Natural killer cell treated with Interleukin-12 subunit alpha and Interleukin-12 subunit beta and Interleukin-15 and Interleukin-18, amount 100 ng/mL, for 72 hours (primary cell): ENCODE results near the gene AK4. TPM values are rescaled to one million over a fixed set of nuclear protein-coding genes. Genes with fewer than 3 reads are reported as not detected.

Experiments
- ATAC-seq, 2 donors: fragments of 150-1000 bp; cut with Tn5 transposase in 1 of 2; sonication (Bioruptor Pico), chemical (Tn5 transposase) in 1 of 2; 2 replicates each; pipeline ENCODE4 v1.10.0; 2021
- DNase-seq: peaks from one replicate; pipeline ENCODE4 v3.0.0; 2022; ENCODE audit warnings: low spot score
- H3K27ac Mint-ChIP-seq, 2 donors: 1 replicate in 1 of 2; 2 replicates in 1 of 2; pipeline ENCODE4 v1.8.0; 2022; ENCODE audit warnings: mixed read lengths in 2 of 2, mild to moderate bottlenecking in 1 of 2, moderate library complexity in 1 of 2
- H3K27me3 Mint-ChIP-seq, 2 donors: 1 replicate in 1 of 2; 2 replicates in 1 of 2; pipeline ENCODE4 v1.8.0; 2022; ENCODE audit warnings: mixed read lengths in 2 of 2
- H3K36me3 Mint-ChIP-seq: one replicate; pipeline ENCODE4 v1.8.0; 2022; ENCODE audit warnings: mixed read lengths
- H3K4me1 Mint-ChIP-seq, 2 donors: 1 replicate in 1 of 2; 2 replicates in 1 of 2; pipeline ENCODE4 v1.8.0; 2022; ENCODE audit warnings: low read depth in 2 of 2, mixed read lengths in 2 of 2, mild to moderate bottlenecking in 1 of 2
- H3K4me3 Mint-ChIP-seq: one replicate; pipeline ENCODE4 v1.8.0; 2022; ENCODE audit warnings: mixed read lengths
- H3K9me3 Mint-ChIP-seq: 2 replicates; pipeline ENCODE4 v1.8.0; 2022; ENCODE audit warnings: mixed read lengths
- total RNA-seq, 2 donors: library from RNA; stranded (reverse); gene quantifications; one replicate each; pipeline ENCODE4 v1.2.3, GENCODE V29; 2022

The AK4 gene
- total RNA-seq, 2 donors from 2014 or later = 24.4 to 87.9 TPM

- Mint-ChIP-seq H3K27me3 (peaks cover 28 to 37% of the 10 kb centered on the region in 2 donors), H3K36me3 (no peaks in the 10 kb centered on the region), H3K27ac (no peak overlapping the region), H3K4me1 (peaks cover 4 to 7% of the 10 kb centered on the region in 2 donors), H3K9me3 (no peaks in the 10 kb centered on the region), H3K4me3 (no peak overlapping the region)
- ATAC-seq = no peak
- no peak for DNase-seq
Measured at GRCh38 chr1:65263286-65263685, 115.3 kb downstream of the AK4 start.

DNA sequence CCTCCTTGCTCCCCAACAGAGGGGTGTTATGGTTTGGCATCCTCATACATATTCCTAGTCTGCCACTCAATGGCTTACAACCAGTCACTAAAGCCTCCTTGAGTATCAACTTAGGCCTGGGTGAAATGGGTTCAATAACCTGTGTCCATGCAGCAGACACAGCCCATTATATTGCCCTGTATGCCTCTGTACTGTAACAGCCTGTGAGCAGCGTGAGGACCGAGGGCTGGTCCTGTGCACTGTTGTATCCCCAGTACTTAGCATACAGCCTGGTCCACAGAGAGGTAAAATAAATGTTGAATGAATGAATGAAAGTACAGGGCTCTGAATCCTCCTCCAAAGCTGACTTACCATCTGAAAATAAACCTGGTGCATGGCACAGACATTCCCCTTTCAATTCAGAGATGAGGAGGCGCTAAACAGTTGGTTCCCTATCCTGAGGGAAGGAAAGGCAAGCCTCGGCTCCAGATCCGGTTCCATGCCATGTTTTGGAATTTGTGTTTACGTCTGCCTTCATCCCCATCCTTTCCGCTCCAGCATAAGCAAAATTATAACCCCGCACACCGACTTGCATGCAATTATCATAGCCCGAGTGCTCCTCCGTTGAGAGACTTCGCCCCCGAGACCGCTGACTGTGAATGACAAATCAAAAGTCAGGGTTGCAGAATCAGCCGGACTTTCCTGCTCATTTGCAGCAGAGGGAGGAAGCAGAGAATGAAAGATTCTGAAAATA lies 116.4 kb downstream of the AK4 start:
- DNase-seq = no peak
- no peak for ATAC-seq
- Mint-ChIP-seq H3K9me3 (no peaks in the 10 kb centered on the region), H3K27ac (no peak overlapping the region), H3K4me1 (peaks cover 4 to 7% of the 10 kb centered on the region in 2 donors), H3K36me3 (no peaks in the 10 kb centered on the region), H3K27me3 (peaks cover 32 to 37% of the 10 kb centered on the region in 2 donors), H3K4me3 (no peak overlapping the region)

- Mint-ChIP-seq H3K36me3 (no peaks in the 10 kb centered on the region), H3K4me1 (peaks cover 2 to 4% of the 10 kb centered on the region in 2 donors), H3K4me3 (no peak overlapping the region), H3K27ac (no peak overlapping the region), H3K27me3 (peaks cover 38 to 41% of the 10 kb centered on the region in 2 donors), H3K9me3 (no peaks in the 10 kb centered on the region)
- no peak for DNase-seq
- ATAC-seq = no peak
Measured at GRCh38 chr1:65265296-65265650, 117.3 kb downstream of the AK4 start.

DNA sequence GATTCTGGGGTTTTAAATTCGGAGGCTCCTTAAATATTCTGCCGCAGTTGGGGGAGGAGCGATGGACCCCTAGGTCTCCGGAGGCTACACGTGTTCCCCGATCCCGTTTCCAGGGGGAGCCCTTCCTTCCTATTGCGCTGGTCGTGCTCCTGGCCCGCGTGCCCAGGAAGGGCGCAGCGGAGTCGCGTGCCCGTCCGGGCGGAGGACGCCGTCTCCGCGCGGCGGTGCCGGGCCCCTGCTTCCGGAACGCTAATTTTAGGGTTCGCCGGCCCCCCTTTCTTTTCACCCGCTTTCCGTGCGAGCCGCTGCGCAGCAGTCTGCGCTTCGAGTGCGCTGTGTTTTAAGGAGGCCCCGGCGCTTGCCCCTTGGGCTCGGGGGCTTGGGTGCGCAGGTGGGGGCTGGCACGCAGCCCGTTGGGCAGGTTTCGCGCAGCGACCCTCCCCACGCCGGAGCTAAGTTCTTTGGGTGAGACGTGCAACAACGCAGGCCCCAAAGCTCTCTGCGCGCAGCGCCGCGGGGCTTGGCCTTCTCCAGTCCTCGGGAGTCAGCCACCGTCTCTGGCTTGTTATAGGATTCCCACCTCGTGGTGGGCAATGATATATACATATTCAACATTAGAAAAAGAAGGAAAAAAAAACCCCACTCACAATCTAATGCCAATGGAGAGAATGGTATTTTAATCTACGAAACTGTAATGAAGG lies 117.8 kb downstream of the AK4 start:
- Mint-ChIP-seq H3K4me1 (peaks cover 0 to 4% of the 10 kb centered on the region in 2 donors), H3K36me3 (no peaks in the 10 kb centered on the region), H3K9me3 (no peaks in the 10 kb centered on the region), H3K27ac (no peak overlapping the region), H3K4me3 (no peak overlapping the region), H3K27me3 (peaks cover 38 to 40% of the 10 kb centered on the region in 2 donors)
- DNase-seq (no peak), ATAC-seq (peak in 1 of 2 donors; percentile 53)

DNA sequence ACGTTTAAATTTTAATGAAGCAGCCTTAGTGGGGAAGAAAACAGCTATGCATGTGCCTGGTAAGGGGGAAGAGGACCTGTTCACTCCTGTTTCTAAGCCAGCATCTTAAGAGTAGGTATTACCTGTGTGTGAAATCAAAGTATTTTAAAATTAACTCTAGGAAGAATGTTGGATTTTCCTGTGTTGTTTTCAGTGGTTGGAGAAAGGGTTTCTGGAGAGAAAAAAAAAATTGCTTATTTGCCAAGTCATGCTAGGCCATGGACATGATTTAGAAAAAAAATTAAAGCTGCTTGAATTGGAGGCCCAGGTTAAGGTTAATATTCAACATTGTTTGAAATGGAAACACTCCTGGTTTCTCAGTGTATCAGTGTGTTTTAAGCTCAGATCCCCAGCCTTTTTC lies 118.5 kb downstream of the AK4 start:
- H3K27me3 Mint-ChIP-seq = peaks cover 37 to 38% of the 10 kb centered on the region in 2 donors

DNA sequence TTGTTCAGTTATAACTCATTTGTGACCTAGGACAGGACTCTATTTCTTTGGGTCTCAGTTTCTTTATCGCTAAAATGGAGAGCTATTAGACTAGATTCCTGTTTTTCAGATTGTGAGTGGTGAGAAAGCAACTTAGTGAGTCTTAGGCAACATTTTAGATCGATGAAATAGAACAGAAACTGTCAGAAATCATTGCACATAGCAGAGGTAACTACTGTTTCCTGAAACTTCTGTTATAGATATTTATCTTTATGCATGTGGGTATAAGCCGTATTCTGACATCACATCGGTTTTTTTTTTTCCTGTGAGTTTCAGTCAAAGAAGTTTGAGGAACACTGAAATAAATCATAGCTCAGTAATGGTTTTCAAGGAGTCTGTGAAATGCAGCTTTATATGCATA lies 119.3 kb downstream of the AK4 start:
- no peaks in the 10 kb centered on the region for H3K9me3 Mint-ChIP-seq
- no peak overlapping the region for H3K27ac Mint-ChIP-seq
- no peak for ATAC-seq

More for the DNA sequence above, 118.5 kb downstream of the AK4 start:
- no peak for ATAC-seq
- Mint-ChIP-seq H3K4me3 (no peak overlapping the region), H3K27ac (no peak overlapping the region), H3K36me3 (no peaks in the 10 kb centered on the region), H3K4me1 (peaks cover 0 to 4% of the 10 kb centered on the region in 2 donors), H3K9me3 (no peaks in the 10 kb centered on the region)
- no peak for DNase-seq

GRCh38 chr1:65267683-65268082 lies 119.7 kb downstream of the AK4 start:
- ATAC-seq (no peak), DNase-seq (no peak)
- H3K27ac Mint-ChIP-seq = no peak overlapping the region
- H3K4me1 Mint-ChIP-seq = peaks cover 0 to 4% of the 10 kb centered on the region in 2 donors
- H3K4me3 Mint-ChIP-seq = no peak overlapping the region
- no peaks in the 10 kb centered on the region for H3K36me3 Mint-ChIP-seq
- no peaks in the 10 kb centered on the region for H3K9me3 Mint-ChIP-seq
- H3K27me3 Mint-ChIP-seq = peaks cover 35 to 38% of the 10 kb centered on the region in 2 donors

More for the DNA sequence above, 119.3 kb downstream of the AK4 start:
- H3K27me3 Mint-ChIP-seq = peaks cover 37 to 38% of the 10 kb centered on the region in 2 donors
- no peak overlapping the region for H3K4me3 Mint-ChIP-seq
- no peaks in the 10 kb centered on the region for H3K36me3 Mint-ChIP-seq
- DNase-seq = no peak
- peaks cover 0 to 4% of the 10 kb centered on the region in 2 donors for H3K4me1 Mint-ChIP-seq

DNA sequence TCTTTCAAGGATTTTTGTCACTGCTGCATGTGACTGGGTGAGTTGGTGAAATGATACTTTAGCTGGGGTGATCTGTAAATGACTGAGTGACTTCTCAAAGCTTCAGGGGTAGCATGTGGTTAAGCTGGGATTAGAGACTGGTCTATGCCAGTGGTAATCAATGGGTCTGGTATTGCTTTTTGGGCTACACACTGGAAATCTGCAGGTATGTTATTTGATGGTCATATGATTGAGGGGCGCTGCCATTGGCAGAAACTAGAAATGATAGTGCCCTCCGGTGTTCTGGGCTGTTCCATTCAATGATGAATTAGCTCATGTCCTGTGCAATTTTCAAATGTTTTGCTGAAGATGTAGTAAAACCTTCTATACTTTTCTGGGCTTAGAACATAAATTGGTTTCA lies 121.6 kb downstream of the AK4 start:
- H3K27ac Mint-ChIP-seq = no peak overlapping the region
- ATAC-seq (no peak), DNase-seq (no peak)
- peaks cover 0 to 2% of the 10 kb centered on the region in 2 donors for H3K4me1 Mint-ChIP-seq
- no peak overlapping the region for H3K4me3 Mint-ChIP-seq
- H3K27me3 Mint-ChIP-seq = peaks cover 22 to 34% of the 10 kb centered on the region in 2 donors
- no peaks in the 10 kb centered on the region for H3K9me3 Mint-ChIP-seq
- H3K36me3 Mint-ChIP-seq = no peaks in the 10 kb centered on the region

GRCh38 chr1:65276197-65276939 lies 128.4 kb downstream of the AK4 start:
- DNase-seq = no peak
- no peak for ATAC-seq
- Mint-ChIP-seq H3K9me3 (no peaks in the 10 kb centered on the region), H3K27ac (no peak overlapping the region), H3K36me3 (no peaks in the 10 kb centered on the region), H3K4me3 (no peak overlapping the region), H3K27me3 (peaks cover 18 to 29% of the 10 kb centered on the region in 2 donors), H3K4me1 (no peaks in the 10 kb centered on the region)

DNA sequence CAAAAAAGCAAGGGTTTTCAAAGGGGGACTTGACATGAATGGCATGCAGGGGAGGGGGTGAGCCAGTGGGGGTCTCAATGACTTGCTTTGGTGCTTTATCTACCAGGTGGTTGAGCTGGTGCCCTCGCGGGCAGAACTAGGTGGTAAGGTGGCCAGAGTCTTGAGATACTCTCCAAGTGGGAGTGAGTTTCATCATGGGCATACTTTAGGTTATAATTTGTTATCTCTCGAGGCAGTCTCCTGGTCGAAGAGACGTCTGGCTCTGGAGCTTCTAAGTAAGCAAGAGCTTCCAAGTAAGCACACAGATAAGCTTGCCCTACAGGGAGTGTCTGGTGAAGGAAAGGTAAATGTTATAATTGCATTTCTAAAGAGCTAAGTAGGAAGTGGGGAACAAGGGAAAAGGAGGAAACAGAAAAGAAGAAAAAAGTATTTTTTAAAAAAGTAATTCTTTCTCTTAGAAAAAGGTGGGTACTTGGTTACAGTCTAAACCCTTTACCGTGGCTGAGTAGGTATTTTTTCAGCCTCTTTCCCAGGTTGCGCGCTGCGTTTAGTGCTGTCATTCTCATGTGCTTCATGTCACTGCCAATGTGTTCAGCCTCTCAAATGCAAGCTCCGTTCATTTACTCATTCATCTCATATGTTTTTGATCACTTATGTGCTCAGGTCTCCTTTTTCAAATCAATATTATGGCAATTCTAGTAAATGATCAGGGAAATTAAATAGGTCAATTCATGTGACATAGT lies 129.8 kb downstream of the AK4 start:
- Mint-ChIP-seq H3K4me3 (no peak overlapping the region), H3K27ac (no peak overlapping the region), H3K9me3 (no peaks in the 10 kb centered on the region), H3K4me1 (no peaks in the 10 kb centered on the region), H3K27me3 (peaks cover 20 to 29% of the 10 kb centered on the region in 2 donors), H3K36me3 (no peaks in the 10 kb centered on the region)
- ATAC-seq (no peak), DNase-seq (no peak)

GRCh38 chr1:65278376-65279069 lies 130.5 kb downstream of the AK4 start:
- no peak overlapping the region for H3K4me3 Mint-ChIP-seq
- no peaks in the 10 kb centered on the region for H3K36me3 Mint-ChIP-seq
- H3K27ac Mint-ChIP-seq = no peak overlapping the region
- ATAC-seq (no peak), DNase-seq (no peak)
- no peaks in the 10 kb centered on the region for H3K4me1 Mint-ChIP-seq
- peaks cover 20 to 29% of the 10 kb centered on the region in 2 donors for H3K27me3 Mint-ChIP-seq
- no peaks in the 10 kb centered on the region for H3K9me3 Mint-ChIP-seq

DNA sequence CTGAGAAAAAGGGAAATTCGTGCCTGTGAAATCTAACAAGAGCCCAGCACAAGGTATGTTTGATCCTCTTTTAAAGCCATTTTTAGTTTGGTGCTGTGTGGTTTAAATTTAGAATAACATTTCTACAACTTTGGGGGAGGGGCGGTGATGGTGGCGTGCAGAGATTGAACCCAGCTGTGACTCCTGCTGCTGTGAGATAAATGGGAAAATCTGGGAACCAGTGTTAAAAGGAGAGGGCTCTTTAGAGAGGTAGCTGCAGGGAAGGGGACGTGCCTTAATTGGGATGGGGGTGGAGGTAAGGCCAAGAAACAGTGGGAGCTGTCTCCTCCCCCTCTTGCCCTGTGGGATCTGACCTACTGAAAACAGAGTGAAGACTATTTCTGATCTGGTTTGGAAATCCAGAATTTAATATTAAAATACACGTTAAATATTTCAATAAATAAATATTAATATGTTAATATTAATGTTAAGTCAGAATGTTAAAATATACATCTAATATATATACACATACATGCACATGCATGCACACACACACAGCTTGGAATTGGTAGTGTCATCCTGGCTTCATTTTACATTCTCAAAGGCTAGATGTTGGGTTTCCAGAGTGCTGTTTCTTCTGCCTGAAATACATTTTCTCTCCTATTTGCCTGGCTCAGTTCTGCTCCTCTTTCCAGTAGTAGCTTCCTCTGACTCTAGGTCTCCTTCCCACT lies 131.2 kb downstream of the AK4 start:
- Mint-ChIP-seq H3K36me3 (no peaks in the 10 kb centered on the region), H3K4me1 (no peaks in the 10 kb centered on the region), H3K9me3 (no peaks in the 10 kb centered on the region), H3K27ac (no peak overlapping the region), H3K4me3 (no peak overlapping the region), H3K27me3 (peaks cover 25 to 29% of the 10 kb centered on the region in 2 donors)
- no peak for ATAC-seq
- DNase-seq = no peak
